Ramos (cell line): ENCODE data around the gene CDK19.
"Not testable (repeated sequence)": the region's sequence is repeated elsewhere in the genome, so short reads cannot be mapped to it uniquely, and the experiment has no call there.

Source experiments
- in situ Hi-C: fragments of 300-500 bp; cut with MboI; formaldehyde crosslinking; loops from one replicate; pipeline ENCODE4 v1.14.3; 2022; ENCODE audit warnings: low sequenced_read_pairs; ENCODE audit not compliant: unreplicated experiment

The CDK19 gene

DNA sequence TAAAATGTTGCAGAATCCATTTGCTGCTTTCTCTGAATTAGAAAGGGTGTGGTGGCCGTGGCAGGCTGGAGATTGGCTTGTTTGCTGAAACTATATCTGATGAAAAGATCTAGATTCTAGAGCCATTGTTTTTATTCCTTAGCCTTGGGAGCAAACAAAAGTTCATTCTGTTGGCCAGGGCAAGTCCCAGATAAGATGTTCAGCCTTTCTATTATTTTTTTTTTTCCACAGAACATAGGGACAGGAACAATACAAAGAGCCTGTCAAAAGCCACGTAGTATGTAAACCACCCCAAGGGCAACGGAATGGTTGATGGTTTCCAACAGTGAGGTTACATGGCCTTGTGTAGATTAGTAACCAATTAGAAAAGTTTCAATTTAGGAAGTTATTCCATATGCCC lies 218.9 kb downstream of the CDK19 start:
- in situ Hi-C loops, result no loop called here

DNA sequence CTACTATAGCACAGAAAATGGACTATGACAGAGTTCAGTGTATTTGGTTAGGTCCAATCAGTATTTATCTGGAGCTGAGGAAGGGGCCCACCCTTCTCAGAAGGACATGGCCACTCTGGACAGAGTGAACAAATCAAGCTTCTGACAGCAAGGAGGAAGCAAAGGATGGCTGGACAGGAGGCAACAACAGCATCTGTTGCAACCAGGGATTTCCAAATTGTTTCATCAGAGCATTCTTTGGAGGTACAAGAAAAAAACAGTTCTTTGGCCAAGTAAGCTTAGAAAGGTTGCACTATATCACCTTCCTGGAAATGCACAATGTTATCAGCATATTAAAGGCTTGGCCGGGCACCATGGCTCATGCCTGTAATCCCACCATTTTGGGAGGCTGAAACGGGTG lies 220.2 kb downstream of the CDK19 start:
- in situ Hi-C loops, result no loop called here

DNA sequence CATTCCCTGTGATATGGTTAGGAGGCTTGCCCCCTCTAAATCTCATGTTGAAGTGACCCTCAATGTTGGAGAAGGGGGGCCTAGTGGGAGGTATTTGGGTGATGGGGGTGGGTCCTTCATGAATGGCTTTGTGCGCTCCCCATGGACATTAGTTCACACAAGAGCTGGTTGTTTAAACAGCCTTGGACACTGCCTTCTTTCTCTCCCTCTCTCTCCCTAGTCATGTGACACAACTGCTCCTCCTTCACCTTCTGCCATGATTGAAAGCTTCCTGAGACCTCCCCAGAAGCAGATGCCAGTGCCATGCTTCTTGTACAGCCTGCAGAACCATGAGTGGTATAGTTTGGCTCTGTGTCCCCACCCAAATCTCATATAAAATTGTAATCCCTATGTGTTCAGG lies 221.6 kb downstream of the CDK19 start:
- in situ Hi-C loops, result no loop called here

DNA sequence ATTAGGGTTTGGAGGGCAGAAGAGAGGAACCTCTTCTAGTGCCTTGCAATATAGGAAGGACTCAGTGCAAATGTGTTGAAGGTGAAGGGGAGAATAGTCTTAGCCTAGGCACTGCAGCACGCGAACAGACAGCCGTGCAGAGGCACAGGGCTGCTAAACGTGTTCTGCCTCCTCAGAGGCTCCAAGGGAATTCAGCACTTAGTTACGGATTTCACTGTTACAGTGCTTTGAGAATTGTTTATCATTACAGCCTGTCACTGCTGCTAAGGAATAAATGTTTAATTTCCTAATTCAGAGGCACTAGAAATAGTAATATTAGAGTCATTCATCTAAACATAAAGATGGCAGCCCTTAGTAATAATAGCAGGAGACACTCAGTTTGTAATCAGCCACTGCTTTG lies 222.5 kb downstream of the CDK19 start:
- in situ Hi-C loops, result no loop called here

DNA sequence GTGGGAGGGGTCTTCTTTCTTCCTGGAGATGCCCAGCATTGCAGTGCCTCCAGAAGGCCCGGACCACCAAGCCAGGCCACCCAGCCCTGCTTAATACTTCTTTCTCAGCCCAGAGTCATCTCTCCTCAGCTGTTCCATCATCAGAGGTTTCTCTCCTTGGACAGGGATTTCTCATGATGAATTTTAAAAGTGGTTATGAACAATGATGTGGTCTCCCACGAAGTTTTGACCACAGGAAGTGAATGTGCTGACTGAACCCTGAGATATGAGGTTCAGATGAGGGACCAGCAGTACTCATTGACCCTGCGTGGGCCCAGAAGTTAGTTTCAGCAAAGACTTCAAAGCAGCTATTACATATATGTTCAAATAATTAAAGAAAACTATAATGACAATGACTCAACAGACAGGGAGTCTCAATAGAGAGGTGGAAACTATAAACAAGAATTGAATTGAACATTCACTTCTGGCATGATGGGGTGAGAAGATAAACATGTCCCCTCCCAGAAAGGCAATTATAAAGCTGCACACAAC lies 224.4 kb downstream of the CDK19 start:
- in situ Hi-C loops, result no loop called here

DNA sequence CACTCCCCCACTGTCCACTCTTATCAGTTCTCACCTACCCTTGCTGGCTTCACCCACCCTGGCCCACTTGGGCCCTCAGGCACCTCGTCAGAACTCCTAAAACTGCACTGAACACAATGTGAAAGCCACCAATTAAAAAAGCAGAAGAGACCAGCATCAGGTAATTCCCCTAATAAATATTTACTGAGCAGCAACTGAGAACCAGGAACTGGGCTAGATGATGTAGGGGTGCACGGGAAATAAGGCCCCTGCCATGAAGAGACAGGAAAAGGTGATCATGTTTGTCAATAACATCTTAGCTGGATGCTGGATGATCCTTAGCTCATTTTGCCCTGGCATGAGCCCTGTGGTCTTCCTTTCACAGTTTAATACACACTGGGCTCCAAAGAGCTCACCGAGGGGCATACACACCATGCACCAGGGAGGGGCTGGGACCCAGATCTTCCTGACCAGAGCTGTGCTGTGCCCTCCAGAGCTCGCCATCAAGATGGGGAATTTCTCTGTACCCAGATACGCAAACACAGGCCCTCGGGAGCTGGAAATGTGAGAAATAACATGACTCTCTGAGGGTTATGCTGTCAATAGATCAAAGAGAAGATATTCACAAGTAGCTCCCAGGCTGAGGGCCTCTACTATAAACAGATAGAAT lies 225.3 kb downstream of the CDK19 start:
- in situ Hi-C loops, result no loop called here

DNA sequence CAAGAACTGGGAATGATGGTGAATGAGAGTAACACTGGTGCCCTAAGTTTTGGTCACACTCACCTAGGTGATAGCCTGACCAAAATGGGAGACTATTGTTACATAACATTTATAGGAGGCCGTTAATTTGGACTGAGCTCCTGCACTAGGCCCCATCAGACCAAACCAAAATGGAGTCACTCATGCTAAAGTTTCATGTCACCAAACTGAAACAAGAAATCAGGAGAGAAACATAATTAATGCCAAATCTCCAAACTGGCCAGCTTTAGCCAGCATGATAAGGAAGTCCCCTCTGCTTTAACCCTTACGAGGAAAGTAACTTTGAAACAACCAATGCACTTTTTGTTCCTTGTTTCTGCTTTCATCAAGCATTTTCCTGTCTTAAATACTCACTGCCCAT lies 227.9 kb downstream of the CDK19 start:
- in situ Hi-C loops, result no loop called here

DNA sequence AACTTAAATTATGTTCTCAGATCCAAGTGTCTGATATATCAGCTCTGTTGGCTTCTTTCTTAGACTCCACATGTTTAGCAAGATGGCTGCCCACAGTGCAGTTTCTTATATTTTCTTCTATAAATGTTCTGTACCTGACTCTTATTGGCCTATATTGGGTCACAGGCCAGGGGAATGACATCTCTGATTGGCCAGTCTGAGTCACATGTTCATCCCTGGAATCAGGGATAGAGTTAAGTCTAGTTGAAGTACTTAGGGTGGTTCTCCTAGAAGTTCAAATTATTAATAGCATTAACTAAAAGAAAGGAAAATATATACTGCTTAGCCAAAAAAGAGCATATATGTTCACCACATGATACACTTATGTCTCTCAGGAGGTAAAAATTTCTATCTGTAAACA lies 233.6 kb downstream of the CDK19 start:
- in situ Hi-C loops, result no loop called here

DNA sequence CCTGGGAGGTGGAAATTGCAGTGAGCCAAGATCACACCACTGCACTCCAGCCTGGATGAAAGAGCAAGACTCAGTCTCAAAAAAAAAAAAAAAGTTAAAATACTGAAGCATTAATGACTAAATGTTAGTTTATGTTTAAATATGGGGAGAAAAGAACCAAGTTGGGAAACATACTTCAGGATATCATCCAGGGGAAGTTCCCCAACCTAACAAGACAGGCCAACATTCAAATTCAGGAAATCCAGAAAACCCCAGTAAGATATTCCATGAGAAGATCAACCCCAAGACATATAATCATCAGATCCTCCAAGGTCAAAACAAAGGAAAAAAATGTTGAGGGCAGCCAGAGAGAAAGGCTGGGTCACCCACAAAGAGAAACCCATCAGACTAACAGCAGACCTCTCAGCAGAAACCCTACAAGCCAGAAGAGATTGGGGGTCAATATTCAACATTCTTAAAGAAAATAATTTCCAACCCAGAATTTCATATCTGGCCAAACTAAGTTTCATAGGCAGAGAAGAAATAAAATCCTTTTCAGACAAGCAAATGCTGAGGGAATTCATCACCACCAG lies 237.6 kb downstream of the CDK19 start:
- in situ Hi-C loops, result not testable (repeated sequence)

DNA sequence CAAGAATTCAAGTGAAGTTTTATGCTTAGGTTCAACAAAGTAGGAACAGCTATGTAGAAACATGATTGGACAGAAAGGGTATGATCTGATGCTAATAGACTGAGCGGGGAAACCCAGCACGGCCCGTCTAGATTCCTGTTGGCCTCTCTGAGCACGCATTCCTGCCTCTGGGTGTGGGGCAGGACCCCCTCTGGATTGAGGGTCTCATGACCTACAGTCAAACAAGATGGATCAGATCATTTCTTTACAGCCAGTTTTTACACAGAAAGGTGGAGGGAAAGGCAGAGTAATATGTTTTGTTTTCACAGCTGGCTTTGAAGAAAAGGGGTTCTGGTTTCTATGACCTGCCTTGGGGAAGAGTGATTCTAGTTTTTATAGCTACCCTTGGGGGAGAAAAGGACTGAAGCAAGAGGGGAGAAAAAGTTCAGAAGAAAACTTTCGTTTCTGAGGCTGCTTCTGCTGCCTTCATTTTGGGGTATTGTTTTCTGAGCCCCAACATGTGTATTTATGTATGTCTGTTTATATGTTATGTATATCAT lies 239.3 kb downstream of the CDK19 start:
- in situ Hi-C loops, result no loop called here

DNA sequence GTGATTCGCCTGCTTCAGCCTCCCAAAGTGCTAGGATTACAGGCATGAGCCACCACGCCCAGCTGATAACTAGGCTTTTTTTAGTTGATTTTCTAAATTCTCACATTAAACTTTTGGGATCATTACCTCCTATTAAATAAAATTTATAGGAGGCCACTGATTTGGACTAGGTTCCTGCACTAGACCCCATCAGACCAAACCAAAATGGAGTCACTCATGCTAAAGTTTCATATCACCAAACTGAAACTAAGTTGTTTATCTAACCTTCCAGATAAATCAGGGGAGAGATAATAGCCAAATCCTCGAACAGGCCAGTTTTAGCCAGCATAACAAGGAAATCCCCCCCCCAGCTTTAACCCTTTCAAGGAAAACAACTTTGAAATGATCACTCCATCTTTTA lies 240.5 kb downstream of the CDK19 start:
- in situ Hi-C loops, result no loop called here

DNA sequence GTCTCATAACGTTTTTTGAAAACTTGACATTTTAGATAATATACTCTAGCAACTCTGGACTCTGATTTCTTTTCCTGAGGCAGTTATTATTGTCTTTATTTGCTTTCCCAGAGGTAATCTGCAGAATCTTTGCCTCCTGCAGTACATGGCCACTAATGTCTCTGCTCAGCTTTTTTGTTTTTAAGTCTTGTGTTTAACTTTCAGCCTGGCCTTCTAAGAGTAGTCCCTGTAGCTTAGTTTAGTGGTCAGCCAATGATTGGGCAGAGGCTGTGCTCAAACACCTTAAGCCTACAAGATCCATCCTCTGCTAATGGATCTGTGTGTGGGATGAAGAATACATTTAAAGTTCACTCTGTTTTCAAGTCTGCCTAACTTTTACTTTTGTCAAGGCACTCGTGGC lies 241.7 kb downstream of the CDK19 start:
- in situ Hi-C loops, result no loop called here

DNA sequence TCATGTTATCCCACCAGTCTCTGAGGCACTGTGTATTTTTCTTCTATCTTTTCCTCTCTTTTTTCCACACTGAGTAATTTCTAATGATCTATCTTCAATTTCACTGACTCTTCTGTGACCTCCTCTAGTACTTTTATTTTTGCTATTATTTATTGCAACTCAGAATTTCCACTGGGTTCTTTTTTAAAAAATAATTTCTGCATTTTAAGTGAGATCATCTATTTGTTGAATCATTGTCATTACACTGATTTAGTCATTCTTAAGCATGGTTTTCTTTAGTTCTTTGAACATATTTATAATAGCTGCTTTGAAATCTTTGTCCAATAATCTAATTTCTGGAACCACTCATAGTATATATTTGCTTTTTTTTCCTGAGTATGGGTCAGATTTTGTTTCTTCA lies 242.1 kb downstream of the CDK19 start:
- in situ Hi-C loops, result no loop called here

DNA sequence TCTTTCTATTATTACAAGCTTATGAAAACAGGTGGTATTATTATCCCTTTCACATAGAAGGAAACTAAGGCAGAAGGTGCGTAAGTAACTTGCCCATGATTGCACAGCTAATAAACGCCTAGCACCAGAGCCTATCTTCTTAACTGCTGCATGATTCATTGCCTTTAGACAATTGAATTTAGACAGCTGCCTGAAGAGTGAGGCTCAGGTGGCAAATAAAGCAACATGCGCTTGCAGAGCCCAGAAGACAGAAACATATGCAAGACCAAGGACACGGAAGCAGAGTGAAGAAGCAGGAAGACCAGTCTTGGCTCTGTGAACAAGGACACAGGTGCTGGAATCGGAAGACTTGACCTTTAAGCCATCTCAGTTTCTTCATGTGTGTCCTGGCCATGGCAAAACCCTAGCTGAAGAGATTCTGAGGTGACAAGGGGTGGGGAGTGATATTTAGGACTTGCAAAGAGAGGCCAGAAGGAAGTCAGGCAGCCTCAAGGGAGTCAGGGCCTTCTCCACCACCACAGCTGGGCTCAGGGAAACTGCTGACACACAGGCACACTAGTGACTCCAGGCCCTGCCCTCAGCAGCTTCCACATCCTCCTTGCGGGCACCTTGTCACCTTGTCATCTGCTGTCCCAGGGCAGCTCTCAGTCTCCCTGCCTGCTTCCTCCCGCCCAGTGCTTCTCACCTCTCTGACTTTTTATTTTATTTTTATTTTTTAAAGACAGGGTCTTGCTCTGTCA lies 247.1 kb downstream of the CDK19 start:
- in situ Hi-C loops, result no loop called here

DNA sequence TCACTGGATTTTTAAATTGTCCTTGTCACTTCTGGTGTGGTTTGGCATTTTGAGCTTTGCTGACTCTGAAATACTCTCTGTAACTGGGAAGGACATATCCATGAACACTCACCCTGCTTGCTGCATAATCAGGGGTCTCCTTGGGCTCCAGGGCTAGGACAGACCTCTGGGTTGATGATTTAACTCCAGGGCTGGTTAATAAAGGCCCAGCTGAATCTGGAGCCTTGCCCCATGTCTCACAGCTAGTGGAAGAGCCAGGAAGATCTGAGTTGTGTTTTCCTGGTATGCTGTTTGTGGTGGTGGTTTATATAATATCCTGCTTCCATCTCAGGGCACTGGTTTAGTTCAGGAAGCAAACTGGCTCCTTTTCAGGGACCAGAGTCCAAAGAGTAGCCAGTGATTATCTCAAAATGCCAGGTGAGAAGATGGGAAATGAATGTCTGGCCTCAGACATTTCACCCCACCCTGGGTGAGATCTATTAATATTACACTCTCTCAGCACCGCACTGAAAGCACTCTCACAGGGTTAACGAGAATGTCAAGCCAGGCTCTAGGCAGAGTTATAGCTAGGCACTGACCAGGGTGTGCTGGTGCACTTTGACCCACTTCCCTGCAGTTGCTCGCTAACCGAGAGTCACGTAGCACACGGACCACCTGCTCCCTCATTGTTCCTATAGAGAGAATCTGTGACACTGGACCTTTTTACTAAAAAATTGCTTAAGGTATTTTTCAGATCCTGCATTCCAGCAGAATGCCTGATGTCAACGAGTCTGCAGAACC lies 248.7 kb downstream of the CDK19 start:
- in situ Hi-C loops, result no loop called here

DNA sequence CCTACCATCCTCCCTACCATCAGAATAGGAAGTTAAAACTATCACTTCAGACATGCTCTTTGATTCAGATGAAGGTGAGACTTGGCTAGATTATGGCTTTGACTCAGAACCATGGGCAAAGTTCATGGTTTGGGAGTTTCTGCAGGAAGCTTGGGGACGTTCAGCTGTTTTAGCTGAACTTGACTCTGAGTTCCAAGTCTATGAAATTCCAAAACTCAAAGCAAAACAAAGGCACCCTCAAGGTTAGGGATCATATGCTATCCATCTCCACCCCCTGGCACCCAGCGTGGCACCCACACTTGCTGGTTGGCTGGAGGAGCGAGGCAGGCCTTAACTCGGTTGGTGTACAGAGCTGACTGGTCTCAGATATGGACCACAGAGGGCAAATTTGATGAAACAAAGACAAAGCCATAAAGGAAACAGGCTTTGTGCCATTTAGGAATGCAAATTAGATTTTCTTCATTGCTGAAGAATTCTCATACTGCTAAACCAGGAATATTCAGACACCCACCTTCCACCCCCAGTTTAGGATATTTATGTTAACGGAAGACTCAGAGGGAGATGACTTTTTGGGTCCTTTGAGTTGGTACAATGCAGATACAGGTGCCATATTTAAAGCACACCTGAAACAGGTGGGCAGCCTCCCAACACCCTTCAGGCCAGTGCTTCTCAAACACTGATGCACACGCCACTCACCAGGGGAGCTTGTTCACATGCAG lies 250.4 kb downstream of the CDK19 start:
- in situ Hi-C loops, result no loop called here

DNA sequence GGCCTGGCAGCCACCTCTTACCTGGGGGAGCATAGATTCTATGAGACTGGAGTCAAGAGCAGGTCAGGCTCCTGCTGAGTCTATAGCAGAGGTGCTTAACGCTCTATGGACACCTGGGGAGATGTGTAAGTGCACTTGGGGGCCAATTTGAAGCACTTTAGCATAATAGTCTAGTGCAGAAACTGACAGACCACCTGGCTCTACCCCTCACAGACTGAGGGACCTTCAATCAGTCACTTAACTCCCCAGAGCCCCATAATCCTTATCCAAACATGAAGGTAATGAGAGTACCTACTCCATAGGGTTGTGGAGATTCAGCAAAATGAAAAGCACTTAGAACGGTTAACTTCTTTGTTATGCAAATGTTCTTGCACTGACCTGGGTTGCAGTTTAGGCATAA lies 251.6 kb downstream of the CDK19 start:
- in situ Hi-C loops, result no loop called here

DNA sequence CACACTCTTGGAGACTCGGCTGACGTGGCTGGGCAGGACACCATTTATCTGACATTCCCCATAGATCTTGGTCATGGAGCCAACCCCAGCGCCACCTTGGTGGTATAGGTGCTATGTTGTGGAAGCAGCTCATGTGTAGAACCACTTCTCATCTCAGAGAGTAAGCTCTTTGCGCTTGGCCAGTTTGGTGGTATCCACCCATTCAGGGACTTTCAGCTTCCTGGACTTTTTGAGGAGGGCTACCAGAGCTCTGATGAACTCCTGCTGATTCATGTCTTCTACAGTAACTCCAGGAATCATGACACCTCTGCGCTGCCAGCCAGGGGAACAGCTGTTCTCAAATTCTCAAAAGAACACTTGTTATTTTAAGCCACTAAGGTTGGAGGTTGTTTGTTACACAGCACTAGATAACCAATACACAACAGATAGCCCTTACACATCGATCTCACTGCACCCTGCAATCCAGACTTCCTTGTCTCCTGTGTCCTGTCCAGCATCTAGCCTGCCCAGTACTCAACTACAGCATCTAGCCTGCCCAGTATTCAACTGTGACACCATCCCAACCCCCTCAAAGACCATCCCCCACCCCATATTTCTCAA lies 252.9 kb downstream of the CDK19 start:
- in situ Hi-C loops, result no loop called here

DNA sequence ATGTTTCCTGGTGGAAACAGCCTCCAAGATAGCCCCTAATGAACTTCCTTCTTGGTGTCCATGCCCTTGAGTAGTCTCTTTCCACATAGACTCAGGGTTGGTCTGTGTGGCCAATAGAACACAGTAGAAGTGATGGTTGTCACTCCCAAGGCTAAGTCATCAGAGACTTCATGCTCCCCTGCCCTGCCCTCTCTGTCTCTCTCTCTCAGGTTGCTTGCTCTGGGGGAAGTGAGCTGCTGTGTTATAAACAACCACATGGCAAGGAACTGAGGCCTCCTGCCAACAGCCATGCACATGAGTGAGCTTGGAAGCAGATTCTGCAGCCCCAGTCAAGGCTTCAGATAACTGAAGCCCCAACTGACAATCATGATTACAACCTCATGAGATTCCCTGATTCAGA lies 253.6 kb downstream of the CDK19 start:
- in situ Hi-C loops, result no loop called here

DNA sequence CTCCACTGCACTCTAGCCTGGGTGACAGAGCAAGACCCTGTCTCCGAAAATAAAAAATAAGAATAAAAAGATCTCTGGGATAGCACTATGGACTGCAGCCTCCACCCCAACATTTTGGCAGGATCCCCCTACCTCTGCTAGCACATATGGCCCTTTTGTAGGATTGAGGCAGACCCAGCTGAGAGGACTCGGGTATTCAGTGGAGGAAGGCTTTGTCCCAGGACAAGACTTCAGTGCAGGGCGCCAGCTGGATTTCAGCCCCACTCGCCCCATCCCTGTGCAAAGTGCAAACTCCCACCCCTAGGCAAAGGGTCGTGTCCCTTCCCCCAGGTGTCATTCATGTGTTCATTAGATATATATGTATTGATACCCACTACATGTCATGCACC lies 254.3 kb downstream of the CDK19 start:
- in situ Hi-C loops, result no loop called here
